ENCODE measurements around the gene ZNF541.

The ZNF541 gene, protein sequence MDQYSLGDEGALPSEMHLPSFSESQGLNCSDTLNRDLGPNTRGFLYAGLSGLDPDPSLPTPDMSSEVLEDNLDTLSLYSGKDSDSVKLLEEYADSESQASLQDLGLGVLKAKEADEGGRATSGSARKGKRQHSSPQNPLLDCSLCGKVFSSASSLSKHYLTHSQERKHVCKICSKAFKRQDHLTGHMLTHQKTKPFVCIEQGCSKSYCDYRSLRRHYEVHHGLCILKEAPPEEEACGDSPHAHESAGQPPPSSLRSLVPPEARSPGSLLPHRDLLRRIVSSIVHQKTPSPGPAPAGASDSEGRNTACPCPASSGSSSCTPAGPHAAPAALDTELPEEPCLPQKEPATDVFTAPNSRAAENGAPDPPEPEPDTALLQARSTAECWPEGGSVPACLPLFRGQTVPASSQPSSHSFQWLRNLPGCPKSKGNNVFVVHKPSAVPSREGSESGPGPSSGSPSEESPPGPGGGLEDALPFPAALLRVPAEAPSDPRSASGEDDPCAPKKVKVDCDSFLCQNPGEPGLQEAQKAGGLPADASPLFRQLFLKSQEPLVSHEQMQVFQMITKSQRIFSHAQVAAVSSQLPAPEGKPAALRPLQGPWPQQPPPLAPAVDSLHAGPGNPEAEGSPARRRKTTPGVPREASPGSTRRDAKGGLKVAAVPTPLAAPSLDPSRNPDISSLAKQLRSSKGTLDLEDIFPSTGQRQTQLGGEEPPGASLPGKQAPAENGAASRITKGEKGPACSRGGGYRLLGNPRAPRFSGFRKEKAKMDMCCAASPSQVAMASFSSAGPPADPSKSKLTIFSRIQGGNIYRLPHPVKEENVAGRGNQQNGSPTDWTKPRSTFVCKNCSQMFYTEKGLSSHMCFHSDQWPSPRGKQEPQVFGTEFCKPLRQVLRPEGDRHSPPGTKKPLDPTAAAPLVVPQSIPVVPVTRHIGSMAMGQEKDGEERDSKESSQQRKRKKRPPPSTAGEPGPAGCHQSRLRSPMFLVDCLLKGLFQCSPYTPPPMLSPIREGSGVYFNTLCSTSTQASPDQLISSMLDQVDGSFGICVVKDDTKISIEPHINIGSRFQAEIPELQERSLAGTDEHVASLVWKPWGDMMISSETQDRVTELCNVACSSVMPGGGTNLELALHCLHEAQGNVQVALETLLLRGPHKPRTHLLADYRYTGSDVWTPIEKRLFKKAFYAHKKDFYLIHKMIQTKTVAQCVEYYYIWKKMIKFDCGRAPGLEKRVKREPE (N-terminal part only)

DNA sequence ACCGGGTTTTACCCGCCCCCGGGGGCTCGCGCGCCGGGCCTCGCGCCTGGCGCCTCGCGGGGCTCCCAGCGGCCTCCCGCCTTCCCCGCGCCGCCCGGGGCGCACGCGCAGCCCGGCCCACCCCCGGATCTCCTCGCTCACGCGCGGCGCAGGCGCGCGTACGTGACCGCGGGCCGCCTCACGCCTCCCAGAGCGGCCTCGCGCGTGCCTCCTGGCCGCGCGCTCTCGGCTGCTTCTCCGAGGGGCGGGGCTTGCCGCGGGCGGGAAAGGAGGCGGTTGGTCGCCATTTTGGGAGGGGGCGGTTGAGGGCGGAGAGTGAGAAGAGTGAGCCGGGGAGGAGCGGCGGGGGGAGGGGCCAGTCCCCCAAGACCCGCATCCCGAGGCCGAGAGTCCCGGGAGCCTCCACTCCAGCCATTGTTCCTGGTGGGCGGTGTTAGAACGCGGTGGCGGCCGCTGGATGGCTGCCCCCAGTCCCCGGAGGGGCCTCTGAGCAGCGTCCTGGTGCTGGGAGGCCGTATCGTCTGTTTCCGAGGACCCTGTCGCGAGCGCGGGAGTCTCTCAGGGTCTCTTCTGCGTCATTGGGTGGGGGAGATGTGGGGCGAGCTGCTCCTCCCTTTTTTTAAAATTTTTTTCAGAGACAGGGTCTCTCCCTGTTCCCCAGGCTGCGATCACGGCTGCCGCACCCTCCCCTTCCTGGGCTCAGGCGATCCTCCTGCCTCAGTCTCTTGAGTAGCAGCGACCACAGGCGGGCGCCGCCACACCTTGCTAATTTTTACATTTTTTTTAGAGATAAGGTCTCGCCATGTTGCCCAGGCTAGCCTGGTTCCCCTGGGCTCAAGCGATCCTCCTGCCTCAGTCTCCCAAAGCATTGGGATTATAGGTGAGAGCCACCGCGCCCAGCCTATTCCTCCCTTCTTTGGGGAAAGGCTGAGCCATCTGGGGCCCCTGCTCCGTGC, at the start of gene ZNF541:
TSS of gene ZNF541 (minus strand) at position 78 of the 956 bp plus-strand sequence. CDS start 17,292 bp downstream, outside the sequence.
- DNase-seq, result peak; percentile 90

DNA sequence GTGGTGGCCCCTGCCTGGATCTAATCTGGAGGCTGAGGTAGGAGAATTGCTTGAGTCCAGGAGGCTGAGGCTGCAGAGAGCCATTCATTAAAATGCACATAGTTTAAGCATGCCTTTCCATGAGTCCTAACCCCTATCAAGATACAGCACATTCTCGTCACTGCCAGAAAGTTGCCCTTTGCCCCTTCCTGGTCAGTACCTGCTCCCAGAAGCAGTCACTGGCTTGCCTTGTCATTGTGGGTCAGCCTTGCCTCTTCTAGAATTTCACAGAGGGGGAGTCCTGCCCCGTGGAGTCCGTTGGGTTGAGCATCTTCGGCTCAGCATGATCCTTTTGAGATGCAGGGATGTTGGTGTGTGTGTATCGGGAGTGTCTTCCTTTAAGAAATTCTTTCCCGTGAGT, 46.8 kb upstream of the ZNF541 start:
- no peak for DNase-seq

DNA sequence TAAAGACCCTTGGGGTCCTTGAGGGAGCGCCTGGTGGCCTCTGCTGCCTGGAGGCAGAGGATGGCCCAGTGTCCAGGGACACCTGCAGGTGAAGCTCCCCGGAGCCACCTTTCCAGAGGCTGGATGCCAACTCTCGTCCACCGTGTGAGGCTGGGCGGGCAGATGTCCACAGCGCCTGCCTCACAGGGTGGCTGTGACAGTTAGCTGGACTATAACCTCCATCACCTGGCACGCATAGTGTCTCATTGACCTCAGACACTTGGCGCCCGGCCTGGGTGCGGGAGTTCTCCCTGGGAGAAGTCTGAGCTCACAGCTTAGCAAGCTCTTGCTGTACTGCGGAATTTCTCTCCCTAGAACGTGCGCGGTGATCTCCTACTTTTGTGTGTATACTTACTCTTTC, 45.8 kb upstream of the ZNF541 start:
- DNase-seq, result no peak

DNA sequence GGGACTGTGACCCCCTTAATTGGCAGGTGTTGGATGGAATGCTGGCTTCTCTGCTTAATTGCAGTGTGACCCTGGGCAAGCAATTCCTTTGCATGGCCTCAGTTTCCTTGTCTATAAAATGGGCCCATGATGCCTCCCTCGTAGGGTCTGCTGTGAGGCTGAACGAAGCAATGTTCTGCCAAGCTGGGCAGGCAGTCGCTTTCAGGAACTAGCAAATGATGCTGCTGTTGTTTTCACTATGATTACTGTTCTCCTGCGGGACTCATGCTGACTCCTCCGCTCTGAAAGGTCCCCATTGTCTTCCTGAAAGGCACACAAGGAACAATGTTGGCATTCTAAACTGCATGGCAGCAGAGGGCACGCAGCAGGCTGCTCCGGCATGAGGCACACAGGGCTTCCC, 42.8 kb upstream of the ZNF541 start:
- no peak for DNase-seq

DNA sequence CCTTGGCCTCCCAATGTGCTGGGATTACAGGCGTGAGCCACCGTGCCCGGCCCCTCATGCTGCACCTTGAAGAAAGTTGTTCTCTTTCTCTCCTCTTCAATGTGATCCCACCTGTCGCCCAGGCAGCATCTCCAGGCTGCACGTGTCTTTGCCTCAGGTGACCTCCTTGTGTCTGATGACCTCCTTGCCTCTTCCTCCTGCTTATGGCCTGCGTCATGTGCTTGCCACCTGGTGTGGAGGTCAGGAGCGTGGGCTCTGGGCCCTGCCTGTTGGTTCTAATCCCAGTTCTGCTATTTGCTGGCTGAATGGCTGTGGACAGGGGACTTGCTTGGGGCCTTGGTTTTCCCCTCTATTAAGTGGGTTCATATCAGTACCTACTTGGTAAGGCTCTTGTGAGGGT, 42.3 kb upstream of the ZNF541 start:
- no peak for DNase-seq

DNA sequence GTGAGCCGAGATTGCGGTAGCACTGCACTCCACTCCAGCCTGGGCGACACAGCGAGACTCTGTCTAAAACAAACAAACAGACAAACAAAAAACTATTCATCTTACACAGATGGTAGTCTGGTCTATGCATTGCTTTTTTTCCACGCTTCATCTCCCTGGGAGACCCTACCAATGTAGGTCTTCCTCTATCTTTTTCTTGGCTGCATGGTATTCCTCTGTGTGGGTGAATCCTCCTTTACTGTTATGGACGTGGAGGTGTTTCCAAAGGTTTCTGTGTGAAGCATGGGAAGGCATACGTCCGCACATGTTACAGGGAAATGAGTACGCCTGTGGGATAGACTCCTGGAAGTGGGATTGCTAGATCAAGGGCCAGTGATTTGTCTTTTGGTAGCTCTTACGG, 41.6 kb upstream of the ZNF541 start:
- DNase-seq, result no peak

DNA sequence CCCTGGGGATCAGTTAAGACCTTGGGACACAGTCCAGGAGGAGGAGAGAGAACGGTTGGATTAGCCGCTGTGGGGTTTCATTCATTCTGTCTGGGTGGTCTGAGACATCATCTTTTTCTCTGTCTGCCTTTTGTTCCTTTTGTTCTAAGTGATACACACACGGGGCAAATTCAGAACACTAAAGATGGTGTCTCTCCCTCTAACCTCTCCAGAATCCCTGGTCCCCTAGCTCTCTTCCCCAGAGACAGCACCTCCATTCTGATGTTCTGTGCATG, 41.0 kb upstream of the ZNF541 start:
- no peak for DNase-seq

DNA sequence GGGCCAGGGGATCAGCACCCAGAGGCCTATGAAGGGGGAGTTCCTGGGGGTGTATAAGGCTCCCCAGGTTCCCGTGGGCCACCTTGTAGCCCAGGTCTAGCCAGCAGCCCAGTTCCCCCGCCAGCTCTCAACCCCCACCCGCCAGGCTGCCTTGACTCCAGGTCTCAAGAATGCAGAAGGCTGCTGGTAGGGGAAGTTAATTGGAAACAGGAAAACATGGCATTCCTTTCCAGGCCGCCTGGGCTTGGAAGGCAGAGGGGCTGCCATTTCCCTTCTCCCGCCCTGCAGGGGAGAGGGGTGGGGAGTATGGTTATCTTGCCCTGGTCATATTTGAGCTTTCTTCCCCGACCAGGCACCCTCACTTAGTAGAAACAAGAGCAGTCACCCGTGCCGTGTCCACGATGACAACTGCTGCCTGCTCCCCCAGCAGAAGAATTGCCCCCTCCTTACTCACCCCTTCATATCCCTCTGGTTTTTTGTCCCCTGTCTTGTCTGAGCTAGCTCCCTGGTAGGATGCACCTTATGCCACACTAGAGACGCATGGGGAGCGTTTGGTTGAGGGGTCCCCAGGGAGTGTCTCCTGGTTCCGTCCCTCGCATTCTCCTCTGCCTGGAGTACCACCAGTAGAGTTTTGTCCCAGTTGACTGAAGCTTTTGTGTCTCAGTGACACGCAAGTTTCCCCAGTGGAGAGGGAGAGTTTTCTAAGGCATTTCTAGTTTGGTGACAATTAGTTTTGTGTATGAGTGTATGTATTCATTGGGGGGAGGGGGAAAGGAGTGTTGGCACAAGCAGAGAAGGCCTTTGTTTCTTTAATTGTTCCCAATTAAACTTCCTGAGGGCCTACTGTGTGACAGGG, 40.4 kb upstream of the ZNF541 start:
- no peak for DNase-seq

DNA sequence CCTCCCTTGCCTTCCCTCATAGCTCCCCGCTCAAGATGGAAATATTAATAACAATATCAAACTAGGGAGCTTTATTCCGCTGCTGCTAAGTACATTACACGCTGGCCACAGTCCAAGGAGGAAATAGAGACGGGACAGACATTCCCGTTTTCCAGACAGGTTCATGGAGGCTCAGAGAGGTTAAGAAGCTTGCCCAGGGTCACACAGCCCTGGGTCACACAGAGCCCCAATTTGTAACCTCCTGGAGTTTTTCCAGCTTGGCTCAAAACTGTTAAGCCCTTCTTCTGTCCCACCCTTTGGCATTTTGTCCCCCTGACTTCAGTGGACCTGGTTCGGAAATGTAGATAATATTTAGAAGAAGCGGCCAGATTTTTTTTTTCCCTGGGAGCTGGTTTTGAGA, 38.0 kb upstream of the ZNF541 start:
- DNase-seq, result no peak

DNA sequence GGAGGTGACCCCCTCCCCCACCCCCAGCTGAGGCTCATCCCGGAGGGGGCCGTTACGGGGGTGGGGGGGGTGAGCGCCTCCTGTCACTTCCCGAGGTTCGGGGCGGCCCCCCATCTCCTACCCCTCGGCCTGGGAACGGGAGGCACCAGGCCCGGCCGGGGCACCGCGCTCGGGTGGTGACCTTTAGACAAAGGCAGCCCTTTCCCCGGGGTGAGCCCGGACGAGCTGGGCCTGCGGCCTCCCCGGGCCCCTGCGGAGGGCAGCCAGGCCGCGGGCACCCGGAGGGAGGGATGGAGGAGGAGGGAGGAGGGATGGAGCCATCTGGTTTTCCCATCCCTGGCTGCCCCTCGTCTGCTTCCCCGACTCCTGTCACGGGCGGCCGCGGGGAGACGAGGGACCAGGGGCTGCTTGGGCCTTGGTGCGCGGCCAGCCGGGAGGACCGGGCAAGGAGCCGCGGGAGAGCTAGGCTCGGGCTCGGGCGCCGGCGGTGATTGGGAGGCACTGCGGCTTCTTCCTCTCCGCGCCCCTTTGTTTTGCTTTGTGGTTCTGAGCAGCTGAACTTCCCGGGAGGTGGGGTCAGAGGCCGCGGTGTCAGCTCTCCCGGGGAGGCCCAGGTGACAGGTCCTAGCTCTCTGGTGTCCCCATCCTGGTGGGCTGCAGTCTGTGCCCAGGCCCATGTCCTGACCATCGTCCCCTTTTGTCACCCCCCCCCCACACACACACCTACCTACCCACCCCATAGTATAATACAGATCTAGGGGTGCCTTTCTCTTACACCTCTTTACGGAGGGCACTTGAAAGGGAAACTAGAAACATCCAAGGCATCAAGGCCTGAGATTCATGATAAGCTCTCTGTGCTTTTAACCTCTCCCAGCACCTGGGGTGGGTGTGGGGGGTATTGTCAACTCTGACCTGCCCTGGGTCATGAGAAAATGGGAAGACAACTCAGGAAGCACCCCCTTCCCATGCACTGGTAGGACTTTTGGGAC, 37.3 kb upstream of the ZNF541 start:
- peak; percentile 53 for DNase-seq

DNA sequence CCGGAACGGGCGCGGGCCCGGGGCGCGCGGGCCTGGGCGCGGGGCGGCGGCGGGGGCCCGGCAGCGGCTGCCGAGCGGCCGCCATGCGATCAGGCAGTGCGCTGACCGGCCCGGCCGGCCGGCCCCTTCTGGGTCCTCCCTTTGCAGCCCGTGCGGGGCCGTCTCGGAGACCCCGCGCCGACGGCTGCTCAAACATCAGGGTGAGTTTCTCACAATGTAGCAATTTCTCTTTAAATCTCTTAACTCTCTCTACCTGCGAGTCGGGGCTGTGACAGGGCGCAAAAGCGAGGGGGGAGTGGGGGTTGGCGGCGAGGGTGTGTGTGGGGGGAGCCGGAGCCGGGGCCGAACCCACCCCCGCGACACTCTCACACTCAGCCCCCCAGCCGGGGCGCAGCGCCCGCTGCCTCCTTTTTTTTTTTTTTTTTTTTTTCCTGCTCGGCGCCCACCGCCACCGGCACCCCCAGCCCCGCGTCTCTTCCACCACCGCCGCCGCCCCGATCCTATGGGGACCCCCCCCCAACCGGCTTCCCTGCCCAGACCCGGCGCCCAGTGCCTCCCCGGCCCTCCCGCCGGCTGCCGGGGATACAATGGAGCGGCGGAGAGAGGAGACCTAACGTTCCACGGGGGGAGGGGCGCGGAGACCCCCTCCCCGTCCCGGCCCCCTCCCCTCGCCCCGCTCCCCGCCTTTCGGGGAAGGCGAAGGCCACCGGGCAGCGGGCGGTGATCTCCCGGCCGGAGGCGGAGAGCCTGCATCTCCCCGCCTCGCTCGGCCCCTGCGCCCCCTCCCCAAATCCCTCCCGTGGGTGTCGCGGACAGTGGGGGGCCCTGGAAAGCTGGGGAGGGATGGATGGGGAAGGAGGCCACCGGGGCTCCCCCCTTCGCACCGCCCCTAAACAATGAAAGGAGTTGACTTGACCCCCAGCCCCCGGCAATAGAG, 36.3 kb upstream of the ZNF541 start, which contains the start of gene BICRA:
TSS of gene BICRA (plus strand) at position 166 of the 937 bp plus-strand sequence. CDS start 64,441 bp downstream, outside the sequence.
- peak; percentile 84 for DNase-seq

DNA sequence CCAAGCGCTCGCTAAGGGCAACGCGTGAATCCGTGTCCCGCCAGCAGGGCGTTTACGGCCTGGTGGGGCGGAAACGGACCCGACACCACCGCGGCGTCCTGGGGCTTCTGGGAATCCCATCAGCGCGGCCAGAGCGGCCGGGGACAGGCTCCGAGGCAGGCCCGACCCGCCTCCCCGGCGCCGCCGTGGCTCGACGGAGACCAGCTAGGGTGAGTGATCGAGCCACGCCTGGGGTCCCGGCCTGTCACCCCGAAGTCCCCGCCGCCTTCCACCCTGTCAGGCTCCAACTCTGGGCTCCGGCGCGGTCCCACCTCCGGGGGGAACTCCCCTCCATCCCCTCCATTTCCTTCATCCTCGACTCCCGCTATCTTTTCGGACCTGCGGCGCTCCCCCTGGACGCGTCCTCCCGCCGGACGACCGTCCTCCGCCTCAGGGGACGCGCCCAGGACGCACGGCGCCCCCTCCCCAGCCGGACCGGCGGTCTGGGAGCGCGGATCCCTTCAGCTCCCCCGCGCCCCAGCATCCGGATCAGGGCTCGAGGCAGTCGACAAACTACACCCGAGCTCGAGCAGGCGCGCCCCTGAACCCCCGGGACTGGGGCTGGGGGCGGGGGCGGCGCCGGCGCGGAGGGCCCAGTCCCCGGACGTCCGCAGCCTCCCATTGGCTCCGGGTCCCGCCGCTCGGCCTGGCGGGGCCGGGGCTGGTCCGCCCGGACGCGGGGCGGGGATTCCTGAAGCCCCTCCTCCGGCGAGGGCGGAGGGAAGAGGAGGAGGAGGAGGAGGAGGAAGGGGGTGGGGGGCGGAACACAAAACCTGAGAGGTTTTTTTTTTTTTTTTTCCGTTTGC, 35.3 kb upstream of the ZNF541 start:
- peak; percentile 97 for DNase-seq

DNA sequence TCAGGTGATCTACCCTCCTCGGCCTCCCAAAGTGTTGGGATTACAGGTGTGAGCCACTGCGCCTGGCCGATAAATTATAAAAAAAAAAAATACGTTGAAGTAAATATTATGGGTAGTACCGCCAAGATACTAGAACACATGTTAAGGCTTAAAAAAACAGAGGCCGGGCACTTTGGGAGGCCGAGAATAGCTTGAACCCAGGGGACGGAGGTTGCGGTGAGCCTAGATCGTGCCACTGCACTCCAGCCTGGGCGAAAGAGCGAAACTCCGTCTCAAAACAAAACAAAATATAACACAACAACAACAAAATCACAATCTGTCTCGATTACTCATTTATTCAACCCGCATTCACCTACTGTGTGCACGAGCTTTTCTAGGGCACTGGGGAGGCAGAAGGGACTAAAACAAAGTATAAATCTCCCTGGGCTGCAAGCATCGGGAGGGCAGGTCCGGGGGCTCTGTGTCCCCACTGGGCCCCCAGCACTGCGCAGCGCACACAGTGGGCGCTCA, 34.7 kb upstream of the ZNF541 start:
- no peak for DNase-seq

DNA sequence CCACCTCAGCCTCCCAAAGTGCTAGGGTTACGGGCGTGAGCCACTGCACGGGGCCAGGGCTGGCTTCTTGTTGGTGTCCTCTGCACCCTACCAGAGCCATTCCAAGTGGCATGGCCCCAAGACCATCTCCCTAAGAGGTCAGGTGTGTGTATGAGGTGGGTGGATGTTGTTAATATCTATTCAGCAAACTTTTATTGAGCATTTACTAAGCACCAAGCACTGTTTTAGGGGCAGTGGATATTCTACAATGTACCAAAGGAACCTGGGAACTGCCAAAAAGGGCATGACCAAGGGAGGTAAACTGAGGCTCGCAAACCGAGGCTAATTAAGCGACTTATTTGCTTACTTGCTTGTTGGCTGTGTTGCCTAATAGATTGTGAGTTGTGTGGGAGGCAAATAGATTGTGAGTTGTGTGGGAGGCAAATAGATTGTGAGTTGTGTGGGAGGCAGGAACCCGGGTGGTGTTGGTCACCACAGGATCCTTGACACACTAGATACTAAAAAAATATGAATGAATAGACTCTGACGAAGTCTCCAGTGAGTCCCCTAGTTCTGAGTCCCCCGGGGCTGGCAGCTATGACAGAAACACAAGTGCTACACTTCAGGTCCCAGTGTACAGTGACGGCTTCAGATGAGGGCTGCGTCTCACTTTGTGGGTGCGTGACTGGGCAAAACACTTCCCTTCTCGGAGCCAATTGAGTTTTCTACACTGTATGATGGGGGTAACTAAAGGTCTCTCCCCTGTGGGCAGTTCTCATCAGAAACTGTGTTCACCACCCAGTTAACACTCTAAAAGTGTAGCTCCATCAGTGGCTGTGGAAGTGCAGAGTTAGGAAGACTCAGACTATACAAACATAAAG, 31.0 kb upstream of the ZNF541 start:
- no peak for DNase-seq

DNA sequence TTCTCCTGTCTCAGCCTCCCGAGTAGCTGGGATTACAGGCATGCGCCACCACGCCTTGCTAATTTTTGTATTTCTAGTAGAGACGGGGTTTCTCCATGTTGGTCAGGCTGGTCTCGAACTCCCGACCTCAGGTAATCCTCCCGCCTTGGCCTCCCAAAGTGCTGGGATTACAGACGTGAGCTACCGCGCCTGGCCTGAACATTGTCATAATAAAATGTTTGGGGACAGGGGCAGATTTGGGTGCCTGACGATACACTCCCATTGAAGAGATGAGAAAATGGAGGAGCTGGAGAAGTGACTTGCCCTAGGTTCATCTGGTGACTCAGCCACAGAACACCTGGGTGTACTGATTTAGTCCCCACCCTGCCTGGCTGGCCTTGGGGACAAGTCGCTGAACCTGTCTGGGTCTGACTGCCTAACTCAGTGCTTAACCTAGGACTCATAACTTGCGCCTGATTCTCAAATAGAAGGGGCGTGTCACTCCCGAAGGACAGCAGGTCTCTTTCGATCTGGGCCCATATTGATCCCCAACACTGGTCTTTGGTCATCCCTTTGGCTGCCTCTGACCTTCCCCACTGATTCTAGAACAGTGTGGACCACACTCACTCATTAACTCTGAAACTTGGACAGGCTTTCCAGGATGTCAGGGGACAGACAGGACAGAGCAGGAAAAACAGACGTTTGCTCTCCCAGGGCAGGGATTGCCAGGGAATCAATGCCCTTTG, 28.4 kb upstream of the ZNF541 start:
- DNase-seq, result no peak

Measured in CD4-positive, alpha-beta T cell treated with Interleukin-10 for 1 hour (primary cell).